ENCODE results near the gene CTTNBP2NL.
"Not testable (repeated sequence)": the region's sequence is repeated elsewhere in the genome, so short reads cannot be mapped to it uniquely, and the experiment has no call there.

Gene CTTNBP2NL

GRCh38 chr1:112450773-112451172 lies 54.8 kb downstream of the CTTNBP2NL start:
- H3K27ac ChIP-seq, result no peak overlapping the region
- H3K4me3 ChIP-seq (ENCODE audit: low read depth, low read length), result no peak overlapping the region
- H3K36me3 ChIP-seq, result peaks cover 18% of the 10 kb centered on the region
- no peak for DNase-seq
- no peak for TF ChIP-seq CTCF (IDR thresholded peaks at IDR 0.05; ENCODE audit: low read depth, low read length)
- H3K9me3 ChIP-seq (ENCODE audit: severe bottlenecking), result no peaks in the 10 kb centered on the region
- H3K27me3 ChIP-seq (ENCODE audit: insufficient read depth, low read depth, severe bottlenecking), result no peaks in the 10 kb centered on the region

DNA sequence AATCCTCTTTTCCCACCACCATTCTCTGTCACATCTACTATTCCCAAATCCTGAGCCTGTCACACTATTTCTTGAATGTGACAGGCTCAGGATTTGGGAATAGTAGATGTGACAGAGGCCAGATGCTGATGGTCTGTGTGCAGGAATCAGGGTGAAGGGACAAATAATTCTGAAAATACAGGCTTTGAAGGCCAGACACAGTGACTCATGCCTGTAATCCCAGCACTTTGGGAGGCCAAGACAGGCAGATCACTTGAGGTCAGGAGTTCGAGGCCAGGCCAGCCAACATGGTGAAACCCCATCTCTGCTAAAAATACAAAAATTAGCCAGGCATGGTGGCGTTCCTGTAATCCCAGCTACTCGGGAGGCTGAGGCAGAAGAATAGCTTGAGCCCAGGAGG lies 55.3 kb downstream of the CTTNBP2NL start:
- H3K4me3 ChIP-seq (ENCODE audit: low read depth, low read length); H3K27ac ChIP-seq; H3K27me3 ChIP-seq (ENCODE audit: insufficient read depth, low read depth, severe bottlenecking); H3K9me3 ChIP-seq (ENCODE audit: severe bottlenecking): not testable (repeated sequence)
- peak; percentile 30 for DNase-seq
- peaks cover 22% of the 10 kb centered on the region for H3K36me3 ChIP-seq

- Histone ChIP-seq H3K4me3 (ENCODE audit: low read depth, low read length) (no peak overlapping the region), H3K36me3 (peaks cover 40% of the 10 kb centered on the region), H3K27ac (no peak overlapping the region), H3K9me3 (ENCODE audit: severe bottlenecking) (no peaks in the 10 kb centered on the region), H3K27me3 (ENCODE audit: insufficient read depth, low read depth, severe bottlenecking) (no peaks in the 10 kb centered on the region)
- TF ChIP-seq CTCF (IDR thresholded peaks at IDR 0.05; ENCODE audit: low read depth, low read length), result no peak
- DNase-seq, result no peak
These were observed 57.9 kb downstream of the CTTNBP2NL start for GRCh38 chr1:112453876-112454275.

- Histone ChIP-seq H3K4me3 (ENCODE audit: low read depth, low read length) (no peak overlapping the region), H3K27ac (no peak overlapping the region), H3K36me3 (peaks cover 40% of the 10 kb centered on the region), H3K9me3 (ENCODE audit: severe bottlenecking) (no peaks in the 10 kb centered on the region), H3K27me3 (ENCODE audit: insufficient read depth, low read depth, severe bottlenecking) (no peaks in the 10 kb centered on the region)
- no peak for DNase-seq
- TF ChIP-seq CTCF (IDR thresholded peaks at IDR 0.05; ENCODE audit: low read depth, low read length), result no peak
These were observed 58.3 kb downstream of the CTTNBP2NL start for GRCh38 chr1:112454316-112454715.

- Histone ChIP-seq H3K36me3 (peaks cover 40% of the 10 kb centered on the region), H3K27ac (no peak overlapping the region), H3K27me3 (ENCODE audit: insufficient read depth, low read depth, severe bottlenecking) (no peaks in the 10 kb centered on the region), H3K4me3 (ENCODE audit: low read depth, low read length) (no peak overlapping the region), H3K9me3 (ENCODE audit: severe bottlenecking) (no peaks in the 10 kb centered on the region)
- no peak for DNase-seq
- no peak for TF ChIP-seq CTCF (IDR thresholded peaks at IDR 0.05; ENCODE audit: low read depth, low read length)
These were observed 61.2 kb downstream of the CTTNBP2NL start for GRCh38 chr1:112457241-112457640.

DNA sequence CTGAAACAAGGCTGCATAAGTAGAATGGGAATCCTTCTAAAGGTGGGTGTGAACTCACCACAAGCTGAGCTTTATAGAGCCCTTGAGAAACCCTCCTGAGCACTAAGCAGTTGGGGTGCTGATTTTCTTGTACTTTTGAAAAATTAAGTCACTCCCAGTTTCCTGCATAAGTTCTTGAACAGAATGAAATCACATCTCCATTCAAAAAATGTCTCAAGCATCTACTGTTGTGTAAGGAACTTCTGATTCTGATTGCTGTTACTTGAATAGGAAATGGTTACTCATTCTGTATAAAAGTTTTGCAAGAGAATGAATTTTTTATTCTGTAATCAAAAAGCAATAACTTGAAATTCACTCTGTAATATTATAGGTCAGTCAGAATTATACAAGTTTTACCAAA lies 61.9 kb downstream of the CTTNBP2NL start:
- Histone ChIP-seq H3K9me3 (ENCODE audit: severe bottlenecking) (no peaks in the 10 kb centered on the region), H3K27me3 (ENCODE audit: insufficient read depth, low read depth, severe bottlenecking) (no peaks in the 10 kb centered on the region), H3K27ac (no peak overlapping the region), H3K36me3 (peaks cover 40% of the 10 kb centered on the region), H3K4me3 (ENCODE audit: low read depth, low read length) (no peak overlapping the region)
- TF ChIP-seq CTCF (IDR thresholded peaks at IDR 0.05; ENCODE audit: low read depth, low read length), result no peak
- no peak for DNase-seq

All from WERI-Rb-1 (cell line).